ENCODE results near the gene DLGAP1.
"Not testable (repeated sequence)": the region's sequence is repeated elsewhere in the genome, so short reads cannot be mapped to it uniquely, and the experiment has no call there.

DLGAP1 gene

GRCh38 chr18:3594760-3595368, 860.2 kb downstream of the DLGAP1 start:
- peak in 1 of 2 donors; percentile 38 for DNase-seq

DNA sequence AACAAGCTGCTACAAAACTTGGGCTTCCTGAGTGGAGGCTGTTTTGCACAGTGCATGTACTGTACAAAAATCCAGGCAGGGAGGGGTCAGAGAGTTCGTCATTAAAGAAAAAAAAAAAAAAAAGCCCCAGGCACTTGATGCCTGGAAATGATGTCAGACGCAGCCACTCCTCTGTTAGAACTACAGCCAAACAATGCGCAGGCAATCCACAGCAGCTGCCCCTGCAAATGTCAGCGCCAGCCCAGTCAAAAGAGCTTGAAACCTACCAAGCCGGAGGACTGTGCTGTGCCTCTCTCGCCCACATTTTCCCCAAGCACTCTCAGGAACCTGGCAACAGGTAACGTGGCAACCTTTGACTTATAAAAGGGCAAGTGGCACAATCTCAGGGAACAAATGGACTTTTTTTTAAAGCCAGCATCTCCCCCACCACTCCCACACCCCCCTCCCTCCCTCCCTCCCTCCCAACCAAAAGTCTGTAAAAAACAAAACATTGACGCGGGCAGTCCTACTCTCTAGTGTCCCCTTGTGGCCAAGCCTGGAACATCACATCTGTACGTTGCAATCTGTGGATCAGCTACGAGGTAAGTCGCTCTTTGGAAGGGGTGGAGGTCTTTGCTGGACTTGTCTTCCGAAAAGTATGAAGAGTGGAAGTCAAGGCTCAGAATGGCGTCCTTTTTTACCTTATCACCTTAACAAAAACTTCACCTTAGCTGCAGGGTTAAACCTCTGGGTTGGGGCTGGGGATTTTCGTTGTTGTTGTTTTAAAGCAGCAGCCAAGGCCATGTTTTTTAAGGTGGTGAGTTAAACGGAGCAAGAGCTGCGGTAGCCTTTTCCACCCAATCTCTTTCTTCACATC, 861.0 kb downstream of the DLGAP1 start:
- peak; percentile 91 to 94 for DNase-seq

DNA sequence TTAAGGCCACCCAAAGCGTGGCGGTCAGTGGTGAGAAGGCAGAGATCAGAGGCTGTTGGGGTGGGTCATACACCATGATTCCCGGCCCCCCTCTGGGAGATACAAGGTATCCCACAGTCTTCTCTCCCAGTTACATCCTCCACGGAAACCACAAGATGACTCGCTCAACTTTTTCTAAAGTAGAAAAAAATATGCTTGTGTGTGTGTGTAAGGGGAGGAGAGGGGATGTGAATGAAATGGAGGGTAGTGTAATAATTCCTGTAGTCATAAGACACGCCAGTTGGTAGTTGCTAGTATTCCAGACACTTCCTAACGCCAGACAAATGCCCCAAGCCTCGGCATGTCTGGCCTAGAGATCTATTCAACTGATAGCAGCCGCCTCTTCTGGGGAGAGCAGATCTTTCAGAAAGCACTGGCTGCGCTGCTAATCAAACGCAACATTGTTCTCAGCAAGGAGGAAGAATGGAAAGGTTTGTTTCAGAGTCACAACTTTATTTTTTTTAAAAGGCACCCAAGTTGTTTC, 861.7 kb downstream of the DLGAP1 start:
- no peak for DNase-seq

DNA sequence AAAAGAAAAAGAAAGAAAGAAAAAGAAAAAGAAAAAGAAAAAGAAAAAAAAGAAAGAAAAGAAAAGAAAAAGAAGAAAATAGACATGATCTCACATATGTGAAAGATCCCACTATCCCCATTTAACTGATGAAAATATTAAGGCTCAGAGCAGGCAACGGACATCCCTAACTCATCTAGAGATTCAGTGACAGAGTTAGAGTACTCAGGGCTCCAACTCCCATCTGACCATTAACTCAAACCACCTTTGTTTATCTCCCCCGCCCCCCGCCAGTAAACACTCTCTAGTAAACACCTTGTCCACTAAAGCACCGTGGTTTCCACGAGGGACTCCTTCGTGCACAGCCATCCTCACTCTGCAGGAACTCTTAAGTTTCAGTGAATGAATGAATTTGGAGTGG, 862.2 kb downstream of the DLGAP1 start:
- no peak for DNase-seq

- no peak for DNase-seq
Observed at GRCh38 chr18:3590096-3590630, 864.9 kb downstream of the DLGAP1 start.

DNA sequence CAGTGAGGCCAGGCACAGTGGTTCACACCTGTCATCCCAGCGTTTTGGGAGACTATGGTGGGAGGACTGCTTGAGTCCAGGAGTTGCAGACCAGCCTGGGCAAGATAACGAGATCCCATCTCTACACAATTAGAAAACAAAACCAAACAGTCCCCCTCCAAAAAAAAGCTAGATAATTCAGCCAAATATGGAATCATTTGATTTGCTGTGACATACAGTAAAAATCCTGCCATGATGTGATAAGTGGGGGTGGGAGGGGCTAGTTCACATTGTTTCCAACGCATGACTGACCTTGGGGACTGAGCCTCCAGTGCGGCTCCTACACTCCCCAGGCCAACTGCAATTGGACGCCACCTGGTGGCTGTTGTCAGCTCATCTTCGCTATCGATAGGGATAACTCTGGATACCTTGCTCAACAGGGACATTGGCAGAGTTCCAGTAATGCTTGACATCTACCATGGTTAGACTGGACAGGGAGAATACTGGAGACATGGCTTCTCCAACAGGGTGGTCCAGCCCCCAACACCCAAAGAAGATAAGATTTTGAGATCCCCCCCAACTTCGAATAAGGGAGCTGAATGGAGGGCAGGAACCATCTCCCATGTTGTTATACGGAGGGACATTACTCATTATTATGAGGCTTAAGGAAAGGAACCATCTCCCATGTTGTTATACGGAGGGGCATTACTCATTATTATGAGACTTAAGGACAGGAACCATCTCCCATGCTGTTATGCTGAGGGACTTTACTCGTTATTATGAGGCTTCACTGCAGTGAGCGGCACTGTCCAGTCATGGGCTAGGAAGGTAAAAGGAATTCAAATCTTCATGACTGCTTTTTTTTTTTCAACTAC, 869.2 kb downstream of the DLGAP1 start:
- DNase-seq, result peak; percentile 75 to 77

- DNase-seq, result peak in 1 of 2 donors; percentile 24
Observed at GRCh38 chr18:3584897-3585460, 870.1 kb downstream of the DLGAP1 start.

DNA sequence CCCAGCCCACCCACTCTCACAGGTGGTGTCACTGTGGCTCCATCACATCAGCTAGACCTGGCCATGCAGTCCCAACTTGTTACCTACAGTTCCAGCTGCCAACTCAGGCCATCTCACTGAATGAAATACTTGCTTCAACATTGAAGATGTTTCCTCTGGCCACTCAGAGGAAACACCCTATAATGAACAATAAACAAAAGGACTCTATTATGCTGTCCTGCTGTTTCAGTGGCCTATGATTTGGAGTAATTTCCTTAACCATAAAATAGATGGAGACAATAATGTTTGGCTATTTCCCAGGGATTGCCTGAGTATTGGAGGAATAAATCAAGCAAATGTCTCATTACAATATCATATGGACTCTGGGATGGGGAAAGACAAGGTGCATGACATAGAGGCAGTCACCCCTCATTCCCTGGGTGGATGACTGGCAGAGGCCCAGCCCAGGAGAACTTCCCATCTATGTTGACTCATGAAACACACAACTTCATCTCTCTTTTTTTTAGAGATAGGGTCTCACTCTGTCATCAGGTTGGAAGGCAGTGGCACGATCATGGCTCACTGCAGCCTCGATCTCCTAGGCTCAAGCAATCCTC, 870.7 kb downstream of the DLGAP1 start:
- no peak for DNase-seq

GRCh38 chr18:3583873-3584247, 871.2 kb downstream of the DLGAP1 start:
- DNase-seq, result no peak

DNA sequence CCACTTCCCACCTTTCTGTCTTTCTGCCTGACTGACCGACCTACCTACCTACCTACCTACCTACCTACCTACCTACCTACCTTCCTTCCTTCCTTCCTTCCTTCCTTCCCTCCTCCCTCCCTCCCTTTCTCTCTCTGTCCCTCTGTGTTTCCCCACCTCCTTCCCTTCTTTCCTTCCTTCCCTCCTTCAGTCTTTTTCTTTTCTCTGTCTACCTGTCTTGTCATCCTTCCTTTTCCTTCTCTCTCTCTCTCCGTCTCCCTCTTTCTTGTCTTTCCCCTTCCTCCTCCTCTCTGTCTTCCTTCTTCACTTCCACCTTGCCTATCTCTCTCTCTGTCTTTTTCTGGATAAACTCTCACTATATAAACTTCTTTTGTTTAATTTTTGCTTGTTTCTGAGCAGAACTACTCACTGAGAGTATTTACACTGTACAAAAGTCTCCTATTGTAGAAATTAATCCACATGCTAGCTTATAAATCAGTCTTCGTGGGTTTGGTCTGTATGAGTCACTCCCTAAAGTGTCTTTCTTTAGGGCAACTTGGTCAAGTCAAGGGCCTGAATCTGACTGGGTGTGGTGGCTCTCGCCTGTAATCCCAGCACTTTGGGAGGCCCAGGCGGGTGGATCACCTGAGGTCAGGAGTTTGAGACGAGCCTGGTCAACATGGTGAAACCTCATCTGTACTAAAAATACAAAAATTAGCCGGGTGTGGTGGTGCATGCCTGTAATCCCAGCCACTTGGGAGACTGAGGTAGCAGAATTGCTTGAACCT, 871.8 kb downstream of the DLGAP1 start:
- not testable (repeated sequence) for DNase-seq

GRCh38 chr18:3581890-3582289, 873.2 kb downstream of the DLGAP1 start:
- no peak for DNase-seq

- not testable (repeated sequence) for DNase-seq
Observed at GRCh38 chr18:3580523-3581025, 874.5 kb downstream of the DLGAP1 start.

GRCh38 chr18:3579701-3580100, 875.4 kb downstream of the DLGAP1 start:
- no peak for DNase-seq

DNA sequence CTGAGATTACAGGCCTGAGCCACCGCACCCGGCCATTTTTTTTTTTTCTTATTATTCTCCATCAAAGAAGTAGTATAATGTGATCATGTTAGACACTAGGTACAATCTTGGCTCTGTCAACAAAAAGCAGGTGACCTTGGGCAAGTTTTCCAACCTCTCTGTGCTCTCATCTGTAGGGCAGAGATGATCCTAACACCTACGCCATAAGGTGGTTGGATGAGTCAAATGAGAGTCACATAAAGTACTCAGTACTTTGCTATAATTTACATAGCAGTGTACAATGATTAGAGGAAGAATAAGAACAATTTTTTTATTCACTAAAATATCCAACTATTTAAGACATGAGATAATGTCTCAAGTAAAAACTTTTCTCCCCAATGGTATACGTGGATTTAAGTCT, 876.5 kb downstream of the DLGAP1 start:
- DNase-seq, result no peak

GRCh38 chr18:3577281-3577855, 877.7 kb downstream of the DLGAP1 start:
- DNase-seq, result no peak

- DNase-seq, result no peak
Observed at GRCh38 chr18:3572761-3573160, 882.3 kb downstream of the DLGAP1 start.

GRCh38 chr18:3566851-3567250, 888.3 kb downstream of the DLGAP1 start:
- DNase-seq, result no peak

- DNase-seq, result no peak
Observed at GRCh38 chr18:3560755-3561154, 894.4 kb downstream of the DLGAP1 start.

DNA sequence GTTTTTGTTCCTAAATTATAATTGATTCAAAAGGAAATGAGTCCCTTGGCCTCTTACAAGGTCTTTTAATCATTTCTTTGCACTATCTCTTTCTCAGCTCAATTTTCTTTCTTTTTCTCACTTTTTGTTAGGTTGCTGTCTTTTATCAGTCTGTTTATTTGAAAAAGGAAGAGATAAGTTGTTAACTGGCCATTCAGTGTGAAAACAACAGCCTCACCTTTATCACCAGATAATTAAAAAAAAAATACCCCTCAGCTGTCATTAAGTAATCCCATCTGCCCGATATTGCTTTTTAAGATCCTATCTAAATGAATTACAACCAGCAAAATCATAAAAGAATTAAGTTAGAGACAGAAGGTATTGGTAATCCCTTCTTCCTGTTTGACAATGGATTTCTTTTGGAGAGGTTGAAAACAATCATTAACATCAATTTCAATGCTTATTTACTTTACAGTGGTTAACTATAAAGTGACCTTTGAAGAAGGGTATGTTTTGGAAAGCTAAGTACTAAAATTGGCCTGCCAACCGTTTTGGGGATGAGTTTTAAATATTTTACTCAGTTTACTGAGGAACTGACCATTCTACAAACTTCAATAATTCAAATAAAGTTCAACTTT, 900.2 kb downstream of the DLGAP1 start:
- DNase-seq, result no peak

DNA sequence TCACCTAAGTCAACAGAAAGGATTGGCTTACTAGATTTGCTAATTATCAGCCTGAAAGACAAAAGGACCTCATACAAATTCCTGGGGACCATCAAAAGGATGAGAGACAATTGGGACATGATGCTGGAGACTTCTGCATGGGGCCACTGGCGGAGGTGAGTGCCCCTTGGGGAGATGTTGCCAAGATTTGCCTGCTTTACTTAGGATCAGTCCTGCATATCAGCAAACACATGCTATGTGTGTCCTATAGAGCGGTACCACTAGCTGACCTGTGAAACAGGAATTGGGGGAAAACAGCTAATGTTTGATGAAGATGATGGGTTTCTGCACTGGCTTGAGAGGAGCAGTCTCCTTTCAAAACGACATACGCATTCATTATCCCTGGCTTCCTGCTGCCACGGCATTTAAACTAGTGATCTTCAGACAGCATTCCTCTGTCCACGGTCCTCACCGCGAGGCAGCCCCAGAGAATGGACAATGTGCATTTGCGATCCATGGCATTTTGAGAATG, 901.0 kb downstream of the DLGAP1 start:
- no peak for DNase-seq
